Skeletal muscle cell (primary cell): Measurements from ENCODE around the gene SORCS2.
A peak's percentile ranks its signal among the peaks of the same experiment; 100 is the strongest.

Experiments used
- DNase-seq: peaks from one replicate; pipeline ENCODE4 v3.0.0-alpha.2; 2010; ENCODE audit warnings: low read depth
- H3K4me3 ChIP-seq: 2 replicates; pipeline ENCODE4 v1.5.1; 2011; ENCODE audit warnings: low read depth, mild to moderate bottlenecking, control low read depth, low read length, moderate library complexity

The SORCS2 gene

DNA sequence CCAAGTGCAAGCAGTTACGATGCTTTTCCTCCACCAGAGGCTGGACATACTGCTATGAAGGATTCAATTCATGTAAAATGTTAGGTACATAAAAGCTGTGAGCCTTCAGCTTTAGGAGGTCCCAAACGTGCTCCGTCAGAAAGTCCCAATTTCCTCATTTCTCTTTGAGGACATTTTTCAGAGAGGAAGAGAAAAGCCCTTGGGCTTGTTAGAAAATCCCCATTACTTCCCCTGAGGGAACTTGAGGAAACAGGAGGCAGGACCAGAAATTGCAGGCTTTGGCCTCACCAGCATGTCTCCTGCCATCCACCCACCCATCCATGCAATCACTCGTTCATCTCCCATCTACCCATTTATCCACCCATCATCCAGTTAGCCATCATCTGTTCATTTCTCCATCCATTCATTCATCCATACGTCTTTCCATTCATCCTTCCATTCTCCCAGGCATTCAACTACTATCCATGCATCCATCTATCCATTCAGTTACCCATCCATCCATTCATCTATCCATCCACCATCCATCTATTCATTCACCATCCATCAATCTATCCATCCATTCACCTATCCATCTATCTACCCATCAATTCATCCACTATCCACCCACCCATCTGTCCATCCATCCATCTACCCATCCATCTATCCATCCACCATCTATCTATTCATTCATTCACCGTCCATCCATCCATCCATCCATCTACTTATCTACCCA, 523.8 kb downstream of the SORCS2 start:
- H3K4me3 ChIP-seq, result no peak overlapping the region
- DNase-seq, result no peak

DNA sequence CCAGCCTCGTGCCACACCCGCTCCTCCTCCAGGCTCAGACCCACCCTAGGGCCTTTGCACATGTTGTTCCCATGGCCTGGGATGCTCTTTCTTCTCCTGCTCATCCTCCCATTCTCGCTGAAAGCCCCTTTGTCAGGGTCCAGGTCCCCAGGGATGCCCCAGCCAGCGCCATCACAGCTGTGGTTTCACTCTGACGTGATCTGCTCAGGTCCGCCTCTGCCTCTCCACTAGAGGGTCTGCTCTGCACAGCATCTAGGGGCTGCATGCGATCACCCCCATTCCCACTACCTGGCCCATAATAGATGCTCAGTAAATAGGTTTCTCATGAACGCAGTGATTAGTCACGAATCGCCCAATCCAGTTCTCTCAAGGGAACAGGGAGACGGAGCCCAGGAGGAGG, 524.8 kb downstream of the SORCS2 start:
- DNase-seq, result no peak
- no peak overlapping the region for H3K4me3 ChIP-seq

DNA sequence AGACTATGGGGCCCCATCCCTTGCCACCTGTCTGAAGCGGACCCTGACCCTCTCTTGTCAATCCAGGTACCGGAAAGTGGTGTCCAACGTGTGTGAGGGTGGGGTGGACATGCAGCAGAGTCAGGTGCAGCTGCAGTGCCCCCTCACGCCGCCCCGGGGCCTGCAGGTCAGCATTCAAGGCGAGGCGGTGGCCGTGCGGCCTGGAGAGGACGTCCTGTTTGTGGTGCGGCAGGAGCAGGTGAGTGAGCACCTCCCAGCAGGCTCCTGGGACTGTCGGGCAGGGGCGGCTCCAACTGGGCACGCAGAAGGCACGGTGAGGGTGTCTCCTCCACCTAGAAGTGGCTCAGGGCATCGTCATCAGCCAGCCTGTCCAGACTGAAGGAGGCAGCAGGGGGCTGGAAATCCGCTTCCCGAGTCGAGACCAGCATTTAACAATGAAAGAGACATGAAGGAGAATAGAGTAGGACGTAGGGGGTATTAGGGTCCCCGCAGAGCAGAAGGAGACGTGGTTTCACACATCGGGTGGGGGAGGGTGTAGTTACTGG, 525.7 kb downstream of the SORCS2 start:
- DNase-seq, result no peak
- no peak overlapping the region for H3K4me3 ChIP-seq

DNA sequence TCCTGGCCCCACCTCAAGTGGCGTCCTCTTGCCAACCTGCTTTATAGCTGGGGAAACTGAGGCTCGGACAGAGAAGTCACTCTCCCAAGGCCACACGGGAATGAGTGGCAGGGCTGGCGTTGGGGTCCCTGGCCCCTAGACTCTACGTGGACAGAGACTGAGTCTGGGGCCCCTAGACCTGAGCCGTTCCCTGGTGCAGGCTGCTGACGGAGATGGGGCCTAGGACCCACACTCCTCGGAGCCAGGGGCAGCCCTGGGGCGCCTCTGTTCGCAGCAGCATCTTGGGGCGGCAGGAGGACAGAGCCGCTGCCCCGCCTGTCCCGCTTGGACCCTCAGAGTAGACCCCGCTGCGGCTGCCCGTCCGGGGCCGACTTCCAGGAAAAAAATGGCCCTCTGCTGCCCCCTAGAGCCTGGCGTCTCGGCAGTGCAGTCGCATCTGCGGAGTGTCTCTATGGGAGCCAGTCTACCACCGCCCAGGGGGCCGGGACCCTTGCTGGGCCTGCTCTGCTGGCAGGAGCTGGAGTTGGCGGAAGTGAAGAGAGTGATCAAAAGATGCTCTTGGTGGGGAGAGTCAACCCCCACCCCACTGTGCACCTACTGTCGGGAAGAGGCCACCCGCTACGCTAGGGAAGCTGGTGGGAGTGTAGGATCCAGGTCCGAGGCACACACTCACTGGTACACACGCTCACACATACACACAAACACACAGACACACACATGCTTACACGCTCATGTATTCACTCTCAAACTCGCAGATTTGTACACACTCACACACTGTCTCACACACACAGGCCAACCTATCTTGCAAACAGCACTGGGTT, 527.2 kb downstream of the SORCS2 start:
- no peak overlapping the region for H3K4me3 ChIP-seq
- DNase-seq, result no peak

DNA sequence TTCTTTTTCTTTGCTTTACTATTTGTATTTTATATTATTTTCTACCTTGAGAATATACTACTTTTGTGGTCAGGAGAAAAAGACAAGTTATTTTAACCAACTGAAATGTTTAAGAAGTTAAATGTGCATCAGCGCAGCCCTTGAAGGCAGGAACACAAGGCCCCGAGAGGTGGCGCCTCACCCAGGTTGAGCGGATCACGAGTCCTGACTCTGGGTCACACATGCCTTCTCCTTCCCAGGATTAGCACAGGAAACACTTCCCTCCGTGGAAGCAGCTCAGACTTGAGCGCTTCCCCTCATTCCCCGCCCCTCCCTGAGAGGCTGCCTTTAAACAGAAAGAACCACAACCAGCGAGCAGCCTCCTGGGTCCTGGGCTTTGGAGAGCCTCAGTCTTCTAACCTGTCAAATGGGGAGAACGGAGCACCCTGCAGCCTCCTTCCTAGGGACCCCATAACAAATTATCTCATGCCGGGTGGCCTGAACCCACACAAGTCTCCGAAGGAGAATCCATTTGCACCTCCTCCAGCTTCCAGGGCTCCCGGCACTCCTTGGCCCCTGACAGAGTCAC, 529.7 kb downstream of the SORCS2 start:
- DNase-seq, result no peak

DNA sequence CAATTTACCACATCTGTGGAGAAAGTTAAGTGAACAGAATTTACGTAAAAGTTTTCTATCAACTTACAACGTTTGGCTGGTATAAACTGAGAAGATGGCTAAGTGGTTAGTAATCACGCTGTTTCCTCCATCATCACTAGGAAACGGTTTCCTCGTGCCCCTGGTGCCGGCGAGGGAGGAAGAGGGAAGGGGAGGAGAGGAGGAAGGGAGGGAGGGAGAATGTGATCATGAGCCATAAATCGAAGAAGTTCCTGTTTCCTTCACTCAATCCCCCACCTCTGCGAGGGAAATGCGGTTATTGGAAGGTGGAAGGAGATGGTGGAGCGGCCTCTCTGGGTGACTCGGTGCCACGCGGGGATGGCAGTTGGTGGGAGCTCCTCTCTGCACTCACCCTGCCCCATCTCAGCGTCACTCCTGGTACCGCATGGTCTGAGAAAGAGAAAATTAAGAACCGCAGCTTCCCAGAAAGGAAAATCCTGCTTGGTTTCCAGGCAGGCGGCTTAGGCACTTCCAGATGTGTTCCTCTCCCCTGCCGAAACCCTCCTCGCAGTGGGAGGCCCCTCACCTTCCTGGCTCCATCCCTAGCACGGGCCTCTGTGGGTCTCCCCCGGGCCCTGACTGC, 530.5 kb downstream of the SORCS2 start:
- no peak overlapping the region for H3K4me3 ChIP-seq
- DNase-seq, result no peak

More for the DNA sequence above, 529.7 kb downstream of the SORCS2 start:
- no peak overlapping the region for H3K4me3 ChIP-seq

DNA sequence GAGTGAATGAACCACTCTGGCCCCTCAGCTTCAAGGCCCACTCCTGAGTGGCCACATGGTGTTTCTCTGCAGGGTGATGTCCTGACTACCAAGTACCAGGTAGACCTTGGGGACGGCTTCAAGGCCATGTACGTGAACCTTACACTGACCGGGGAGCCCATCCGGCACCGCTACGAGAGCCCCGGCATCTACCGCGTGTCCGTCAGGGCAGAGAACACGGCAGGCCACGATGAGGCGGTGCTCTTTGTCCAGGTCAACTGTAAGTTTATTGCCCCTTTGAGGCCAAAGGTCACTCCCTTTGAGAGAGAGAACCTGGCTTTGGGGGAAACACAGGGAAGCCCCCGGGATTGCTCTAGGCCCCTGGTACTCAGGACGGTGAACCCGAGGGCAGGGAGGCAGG, 531.3 kb downstream of the SORCS2 start:
- no peak overlapping the region for H3K4me3 ChIP-seq
- DNase-seq, result no peak

DNA sequence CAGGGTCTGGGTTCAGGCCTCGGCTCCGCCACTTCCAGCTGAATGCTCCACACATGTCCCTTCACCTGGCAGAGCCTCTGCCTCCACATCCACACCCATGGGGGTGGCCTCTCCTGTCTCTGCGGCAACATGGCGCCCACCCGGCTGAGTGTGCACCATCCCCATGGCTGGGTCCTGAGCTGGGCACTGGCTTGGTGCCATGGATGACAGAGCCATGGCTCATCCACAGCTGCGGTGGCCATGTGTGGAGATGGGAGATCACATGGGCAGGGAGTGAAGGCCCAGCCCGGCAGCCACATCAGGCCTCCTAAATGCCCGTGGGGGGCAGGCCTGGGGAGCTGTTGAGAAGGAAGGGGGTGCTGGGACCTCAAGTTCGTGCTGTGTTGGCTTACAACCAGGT, 533.6 kb downstream of the SORCS2 start:
- peak; percentile 13 for DNase-seq
- H3K4me3 ChIP-seq, result no peak overlapping the region

DNA sequence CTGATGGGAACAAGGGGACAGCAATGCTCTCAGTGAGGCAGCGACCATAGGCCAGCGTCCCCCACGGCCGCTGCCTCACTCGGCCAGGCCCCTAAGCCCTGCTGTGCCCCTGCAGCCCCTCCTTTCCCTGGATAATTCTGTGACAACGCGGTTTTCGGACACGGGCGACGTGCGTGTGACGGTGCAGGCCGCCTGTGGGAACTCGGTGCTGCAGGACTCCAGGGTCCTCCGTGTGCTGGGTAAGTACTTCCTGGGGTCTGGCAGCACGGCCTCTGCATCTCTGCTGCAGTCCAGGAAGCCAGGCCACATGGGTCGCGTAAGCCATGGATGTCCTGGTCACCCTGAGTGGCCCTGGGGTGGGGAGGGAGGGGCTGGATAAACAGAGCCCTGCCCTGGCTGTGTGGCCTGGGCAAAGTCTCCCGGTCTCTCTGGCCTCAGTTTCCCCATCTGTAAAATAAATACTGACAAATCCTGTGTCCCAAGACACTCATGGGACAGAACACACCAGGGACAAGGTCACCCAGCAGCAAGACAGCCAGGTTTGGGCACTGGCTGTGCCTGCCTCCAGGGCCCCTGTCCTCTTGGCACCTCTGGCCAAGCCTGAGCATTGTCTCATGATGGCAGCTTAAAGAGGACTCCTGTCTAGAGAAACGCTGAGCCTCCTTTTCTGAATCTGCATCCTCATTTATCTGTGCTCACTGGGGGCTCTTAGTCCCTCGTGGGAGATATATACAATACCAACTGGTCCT, 534.5 kb downstream of the SORCS2 start:
- no peak for DNase-seq
- no peak overlapping the region for H3K4me3 ChIP-seq

DNA sequence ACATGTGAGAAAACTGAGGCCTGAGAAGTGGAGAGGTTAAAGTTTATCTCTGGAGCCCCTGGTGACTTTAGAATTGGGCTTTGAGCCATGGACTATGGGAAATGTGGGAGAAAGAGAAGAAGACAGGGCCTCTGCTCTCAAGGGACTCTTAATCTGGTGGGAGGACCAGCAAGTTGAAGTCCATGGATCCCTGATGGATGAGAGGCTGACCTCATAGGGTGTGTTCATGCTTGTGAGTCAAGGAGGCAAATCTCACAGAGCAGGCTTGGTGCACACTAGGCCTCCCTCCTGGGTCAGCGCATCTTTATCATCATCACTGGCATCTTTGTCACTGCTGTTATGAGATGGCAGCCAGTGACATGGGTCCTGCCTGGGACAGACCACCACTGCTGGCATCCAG, 535.4 kb downstream of the SORCS2 start:
- no peak for DNase-seq
- H3K4me3 ChIP-seq, result no peak overlapping the region

DNA sequence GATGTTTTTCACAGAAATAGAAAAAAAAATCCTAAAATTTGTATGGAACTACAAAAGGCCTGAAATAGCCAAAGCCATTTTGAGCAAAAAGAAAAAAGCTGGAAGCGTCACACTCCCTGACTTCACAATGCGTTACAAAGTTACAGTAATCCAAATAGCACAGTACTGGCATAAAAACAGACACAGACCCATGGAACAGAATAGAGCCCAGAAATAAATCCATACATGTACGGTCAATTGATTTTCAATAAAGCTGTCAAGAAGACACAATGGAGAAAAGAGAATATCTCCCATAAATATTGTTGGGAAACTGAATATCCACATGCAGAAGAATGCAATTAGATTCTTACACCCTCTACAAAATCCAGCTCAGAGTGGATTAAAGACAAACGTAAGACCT, 539.1 kb downstream of the SORCS2 start:
- H3K4me3 ChIP-seq, result no peak overlapping the region
- no peak for DNase-seq

DNA sequence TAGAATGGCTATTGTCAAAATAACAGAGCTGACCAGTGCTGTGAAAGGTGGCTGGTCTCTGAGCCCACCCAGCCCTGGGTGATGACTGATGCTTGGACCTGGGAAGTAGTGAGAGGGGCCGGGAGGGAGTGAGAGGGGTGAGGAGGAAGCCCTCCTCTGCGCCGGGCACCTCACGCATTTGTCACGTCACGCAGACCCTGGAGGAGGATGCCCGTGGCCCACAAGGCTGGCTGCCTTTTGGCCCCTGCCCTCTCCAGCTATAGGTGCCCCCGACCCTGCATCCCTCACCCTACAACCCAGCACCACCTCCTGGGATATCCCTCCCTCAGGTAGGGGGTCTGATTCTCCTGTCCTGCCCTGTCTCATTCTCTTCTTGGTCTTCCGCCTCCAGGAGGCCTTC, 539.9 kb downstream of the SORCS2 start:
- no peak overlapping the region for H3K4me3 ChIP-seq
- no peak for DNase-seq

DNA sequence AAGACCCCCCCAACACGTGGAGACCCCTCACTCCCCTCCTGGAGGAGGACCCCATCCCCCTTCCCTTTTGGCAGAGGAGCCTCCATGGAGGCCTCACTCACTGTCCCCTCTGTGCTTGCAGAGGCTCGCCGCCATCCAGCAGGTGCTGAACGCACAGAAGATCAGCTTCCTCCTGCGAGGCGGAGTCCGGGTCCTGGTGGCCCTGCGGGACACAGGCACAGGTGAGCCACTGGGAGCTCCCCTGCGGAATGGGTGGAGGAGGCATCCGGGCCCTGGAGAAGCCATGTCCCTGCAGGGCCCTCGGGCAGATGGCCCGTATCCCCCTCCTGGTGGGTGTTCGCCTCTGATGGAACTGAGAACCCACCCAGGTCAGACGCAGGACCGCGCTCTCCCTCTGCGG, 540.9 kb downstream of the SORCS2 start:
- H3K4me3 ChIP-seq, result no peak overlapping the region
- no peak for DNase-seq

DNA sequence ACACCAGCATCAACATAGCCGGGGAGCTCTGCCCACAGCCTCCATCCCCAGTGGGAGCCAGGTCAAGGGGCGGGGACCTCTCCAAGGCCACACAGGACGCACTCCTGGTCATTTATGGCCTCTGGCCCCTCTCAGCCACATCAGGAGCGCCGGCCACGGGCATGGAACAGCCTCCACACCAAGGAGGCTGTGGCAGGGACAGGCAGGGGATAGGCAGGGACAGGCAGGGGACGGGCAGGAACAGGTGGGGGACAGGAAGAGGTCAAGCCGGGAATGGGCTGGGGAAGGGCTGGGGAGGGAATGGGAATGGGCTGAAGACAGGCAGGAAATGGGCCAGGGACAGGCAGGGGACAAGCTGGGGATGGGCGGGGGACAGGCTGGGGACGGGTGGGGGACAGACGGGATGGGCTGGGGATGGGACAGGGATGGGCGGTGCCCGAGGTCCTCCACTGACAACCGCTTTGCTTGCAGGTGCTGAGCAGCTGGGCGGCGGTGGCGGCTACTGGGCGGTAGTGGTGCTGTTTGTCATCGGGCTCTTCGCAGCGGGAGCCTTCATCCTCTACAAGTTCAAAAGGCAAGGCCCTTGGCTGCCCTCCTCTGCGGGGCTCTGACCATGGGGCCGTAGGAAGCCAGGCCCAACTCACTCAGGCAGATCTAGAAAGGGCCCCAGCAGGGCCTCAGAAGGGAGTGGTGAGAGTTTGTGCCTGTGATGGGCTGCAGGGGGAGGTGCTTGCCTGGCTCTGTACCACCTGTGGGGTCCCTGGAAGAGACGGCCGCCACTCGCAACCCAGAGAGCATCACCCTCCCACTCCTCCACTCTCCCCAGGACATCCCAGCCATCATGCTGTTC, 541.7 kb downstream of the SORCS2 start:
- DNase-seq, result no peak
- no peak overlapping the region for H3K4me3 ChIP-seq

DNA sequence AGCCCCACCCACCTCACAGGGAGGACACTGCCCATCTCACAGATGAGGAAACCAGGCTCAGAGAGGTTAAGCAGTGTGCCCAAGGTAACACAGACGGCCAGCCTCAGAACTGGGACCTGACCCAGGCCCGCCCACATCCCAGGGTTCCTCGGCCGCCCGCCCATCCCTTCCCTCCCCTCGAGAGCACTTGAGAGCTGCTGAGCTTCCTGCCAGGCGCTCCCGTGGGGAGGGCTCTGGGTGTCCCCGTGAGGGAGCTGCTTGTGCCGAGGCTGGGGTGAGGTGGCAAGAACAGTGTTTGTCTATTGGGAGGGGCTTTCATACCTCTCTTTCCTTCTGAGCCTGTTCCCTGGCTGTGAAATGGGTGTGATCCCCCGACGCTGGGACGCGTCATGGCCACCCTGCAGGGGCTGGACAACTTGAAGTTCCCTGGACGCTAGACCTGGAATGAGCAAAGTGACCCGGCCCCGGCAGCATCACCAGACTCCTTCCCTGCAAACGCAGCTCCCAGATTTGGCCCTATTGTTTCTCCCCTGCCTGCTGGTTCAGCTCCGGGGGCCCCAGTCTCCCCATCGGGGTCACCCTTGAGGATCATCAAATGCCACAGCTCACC, 542.4 kb downstream of the SORCS2 start:
- H3K4me3 ChIP-seq, result no peak overlapping the region
- no peak for DNase-seq

DNA sequence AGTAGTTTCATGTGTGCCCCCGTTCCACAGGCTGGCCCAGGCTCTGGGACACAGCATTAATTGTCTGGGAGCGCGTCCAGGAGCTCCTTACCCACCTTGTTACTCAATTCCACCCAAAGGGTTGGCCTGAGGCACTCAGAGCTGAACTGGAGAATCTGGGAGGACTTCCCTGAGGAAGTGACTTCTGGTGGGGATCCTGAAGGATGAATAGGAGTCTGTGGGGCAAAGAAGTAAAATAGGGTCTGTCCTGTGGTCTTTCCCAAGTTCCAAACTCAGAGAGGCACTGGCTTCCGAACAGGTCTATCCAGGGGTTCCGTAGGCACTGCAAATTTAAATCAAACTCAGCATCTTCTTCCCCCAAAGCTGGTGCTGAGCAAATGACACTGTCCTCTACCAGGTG, 543.1 kb downstream of the SORCS2 start:
- H3K4me3 ChIP-seq, result no peak overlapping the region

DNA sequence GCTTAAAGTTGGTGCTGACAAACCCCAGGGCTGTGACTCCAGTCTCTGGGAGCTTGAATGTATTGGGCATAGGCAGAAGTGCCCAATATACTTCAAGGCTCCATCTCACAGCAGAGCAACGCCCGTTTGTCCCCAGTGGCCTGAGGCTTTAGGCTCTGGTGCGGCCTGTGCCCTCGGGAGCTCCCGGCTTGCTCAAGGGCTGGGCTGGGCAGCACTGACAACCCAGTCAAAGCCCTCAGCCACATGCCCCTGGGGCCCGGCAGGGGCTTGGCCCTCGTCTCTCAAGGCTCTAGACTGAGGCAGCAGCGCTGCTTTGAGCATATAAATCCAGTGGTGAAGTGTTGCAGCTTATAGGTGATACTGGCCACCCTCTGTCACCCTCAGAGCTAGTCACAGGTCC, 543.6 kb downstream of the SORCS2 start:
- DNase-seq, result no peak
- no peak overlapping the region for H3K4me3 ChIP-seq

More for the DNA sequence above, 543.1 kb downstream of the SORCS2 start:
- no peak for DNase-seq
